Measurements from ENCODE around the gene ADARB1. TPM values are rescaled to one million over a fixed set of nuclear protein-coding genes. Genes with fewer than 3 reads are reported as not detected.

ADARB1 gene
- total and polyA plus RNA-seq, 2 of the 8 experiments (the other 6 are each of a cell fraction or from before 2014, with no cell fraction given) = 4.7 to 14.9 TPM

DNA sequence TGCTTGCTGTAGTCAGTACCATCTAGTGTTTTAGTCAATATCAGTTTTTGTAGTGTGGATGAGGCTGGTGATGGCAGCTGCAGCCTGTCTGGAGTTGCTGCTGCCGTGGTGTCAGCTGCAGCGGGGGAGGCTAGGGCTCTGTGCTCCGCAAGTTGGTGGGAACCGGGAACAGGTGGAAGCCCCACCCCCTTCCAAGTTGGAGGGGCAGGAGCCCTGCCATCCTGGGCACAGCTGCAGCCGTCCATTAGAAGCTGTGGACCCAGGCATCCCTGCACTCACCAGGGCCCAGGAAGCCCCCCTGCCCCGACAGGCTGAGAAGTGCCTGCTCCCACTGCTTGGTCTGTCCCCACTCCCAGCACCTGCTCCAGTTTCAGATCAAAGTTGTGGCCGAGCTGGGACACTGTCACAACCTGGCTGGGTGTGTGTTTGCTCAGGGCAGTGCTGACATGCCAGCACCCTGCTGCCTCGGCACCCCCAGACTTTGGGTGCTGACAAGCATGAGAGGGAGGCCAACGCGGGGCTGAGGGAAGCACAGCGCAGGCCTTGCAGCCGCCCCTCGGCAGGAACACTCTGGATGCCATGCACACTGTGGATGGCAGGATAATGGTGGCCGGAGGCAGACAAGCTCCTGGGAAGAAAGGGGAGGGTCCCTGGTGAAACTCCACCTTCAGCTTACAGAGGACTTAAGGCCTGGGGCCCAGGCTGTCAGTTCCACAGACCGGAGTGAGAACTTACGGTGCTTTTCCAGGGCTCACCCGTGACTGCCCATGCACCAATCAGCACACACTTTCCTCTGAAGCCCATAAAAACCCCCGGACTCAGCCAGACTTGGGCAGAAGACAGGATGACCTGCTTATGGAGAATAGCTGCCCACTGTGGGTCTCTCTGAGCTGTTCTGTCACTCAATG, 86.9 kb downstream of the ADARB1 start (continued):
- TF ChIP-seq, protein P1, sequence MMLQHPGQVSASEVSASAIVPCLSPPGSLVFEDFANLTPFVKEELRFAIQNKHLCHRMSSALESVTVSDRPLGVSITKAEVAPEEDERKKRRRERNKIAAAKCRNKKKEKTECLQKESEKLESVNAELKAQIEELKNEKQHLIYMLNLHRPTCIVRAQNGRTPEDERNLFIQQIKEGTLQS (IDR thresholded peaks at IDR 0.05; ENCODE audit: insufficient read depth, low read depth, low read length) = no peak
- TF ChIP-seq TCF12 (IDR thresholded peaks at IDR 0.05; ENCODE audit: low read depth, low read length) = no peak
- no peak for TF ChIP-seq PHF8 (conservative IDR thresholded peaks at IDR 0.05; ENCODE audit: low read depth, low read length)
- TF ChIP-seq HDAC2 (IDR thresholded peaks at IDR 0.05; ENCODE audit: borderline replicate concordance in 1 of 2, low read depth in 2 of 2, low read length in 2 of 2) = no peak
- TF ChIP-seq RFX5 (IDR thresholded peaks at IDR 0.05; ENCODE audit: borderline replicate concordance, low read depth, low read length) = no peak
- no peak for TF ChIP-seq RNF2 (IDR thresholded peaks at IDR 0.05; ENCODE audit: borderline replicate concordance, low read depth, low read length, missing control alignments, poor library complexity, severe bottlenecking)
- TF ChIP-seq NRF1 (IDR thresholded peaks at IDR 0.05; ENCODE audit: low read depth, low read length) = no peak
- TF ChIP-seq NANOG (IDR thresholded peaks at IDR 0.05; ENCODE audit: insufficient read depth, low read depth, low read length, poor library complexity, severe bottlenecking) = no peak
- TF ChIP-seq CTBP2 (IDR thresholded peaks at IDR 0.05; ENCODE audit: borderline replicate concordance, insufficient read depth, insufficient read length, low read length) = no peak

Measured in H1 (cell line).